T-cell (primary cell): Measurements from ENCODE around the gene SCAP. TPM values are rescaled to one million over a fixed set of nuclear protein-coding genes. Genes with fewer than 3 reads are reported as not detected.
A peak's percentile ranks its signal among the peaks of the same experiment; 100 is the strongest.

Experiments used
- ATAC-seq, 4 experiments: fragments of 200-7000 bp in 3 of 4; fragments of 150-1000 bp in 1 of 4; cut with Tn5 transposase; replicated peaks in 1 of 4; 1 replicate in 3 of 4; 2 replicates in 1 of 4; pipeline ENCODE4 v1.10.0; 2021; ENCODE audit warnings: moderate library complexity in 3 of 4, mild to moderate bottlenecking in 2 of 4, moderate number of reproducible peaks in 1 of 4
- CTCF ChIA-PET, 2 donors: fragments of 300-600 bp; sonication (Branson Sonifier 250); formaldehyde crosslinking; loops; one replicate each; lab custom pipeline; 2022; ENCODE audit warnings: antibody characterized with exemption in 2 of 2; lab: Charles Lee
- POLR2A ChIA-PET, 2 donors: fragments of 300-600 bp; sonication (Branson Sonifier 250); formaldehyde crosslinking; loops; one replicate each; lab custom pipeline; 2022; ENCODE audit warnings: antibody characterized with exemption in 2 of 2; lab: Charles Lee
- DNase-seq, 35 experiments: peaks; one replicate each; pipeline versions ENCODE4 v3.0.0 to v3.0.0-alpha.2; 2013 to 2023
- H3K27ac ChIP-seq: one replicate; pipeline ENCODE4 v1.5.1; 2013; ENCODE audit warnings: low read length
- H3K27me3 ChIP-seq, 2 experiments: replicated peaks in 1 of 2; 1 replicate in 1 of 2; 2 replicates in 1 of 2; pipeline versions ENCODE4 v1.6.1 to v1.7.0; 2013; ENCODE audit warnings: low read length in 1 of 2, mixed read lengths in 1 of 2; ENCODE audit not compliant: control insufficient read depth in 2 of 2, insufficient read depth in 2 of 2; ENCODE audit errors: extremely low read depth in 1 of 2
- H3K36me3 ChIP-seq, 2 donors: 1 replicate in 1 of 2; 2 replicates in 1 of 2; pipeline versions ENCODE4 v1.6.1 to v1.7.0; 2013; ENCODE audit warnings: low read length in 1 of 2; ENCODE audit not compliant: control insufficient read depth in 2 of 2, insufficient read depth in 1 of 2; ENCODE audit errors: extremely low read depth in 1 of 2
- H3K4me1 ChIP-seq, 2 experiments: 1 replicate in 1 of 2; 2 replicates in 1 of 2; pipeline versions ENCODE4 v1.6.1 to v1.7.0; 2013; ENCODE audit warnings: low read length in 2 of 2, mixed read lengths in 1 of 2; ENCODE audit not compliant: insufficient read depth in 2 of 2, control insufficient read depth in 1 of 2; ENCODE audit errors: extremely low read depth in 1 of 2
- H3K4me3 ChIP-seq, 2 donors: 1 replicate in 1 of 2; 2 replicates in 1 of 2; pipeline versions ENCODE4 v1.5.1 to v1.7.0; 2013; ENCODE audit warnings: mild to moderate bottlenecking in 2 of 2, low read length in 1 of 2, moderate library complexity in 1 of 2; ENCODE audit not compliant: control insufficient read depth in 1 of 2; ENCODE audit errors: extremely low read depth in 1 of 2
- H3K9me3 ChIP-seq: 2 replicates; pipeline ENCODE4 v1.7.0; 2013
- H3K27ac Mint-ChIP-seq, 2 donors: one replicate each; pipeline ENCODE4 v1.8.0; 2020 to 2021; ENCODE audit warnings: mild to moderate bottlenecking in 2 of 2, mixed read lengths in 2 of 2
- H3K27me3 Mint-ChIP-seq, 2 donors: one replicate each; pipeline ENCODE4 v1.8.0; 2021 to 2022; ENCODE audit warnings: mixed read lengths in 2 of 2
- H3K36me3 Mint-ChIP-seq: one replicate; pipeline ENCODE4 v1.8.0; 2021; ENCODE audit warnings: mixed read lengths
- H3K4me1 Mint-ChIP-seq, 3 donors: one replicate each; pipeline ENCODE4 v1.8.0; 2020 to 2022; ENCODE audit warnings: mixed read lengths in 3 of 3, mild to moderate bottlenecking in 1 of 3
- H3K4me3 Mint-ChIP-seq, 3 donors: one replicate each; pipeline ENCODE4 v1.8.0; 2020 to 2022; ENCODE audit warnings: mild to moderate bottlenecking in 3 of 3, mixed read lengths in 3 of 3, moderate library complexity in 3 of 3
- H3K9me3 Mint-ChIP-seq, 3 donors: one replicate each; pipeline ENCODE4 v1.8.0; 2020 to 2022; ENCODE audit warnings: mixed read lengths in 3 of 3
- WGBS: methylation state at CpG from one replicate; pipeline ENCODE4 v1.1.5; 2013; ENCODE audit warnings: missing lambda C conversion rate; ENCODE audit not compliant: insufficient coverage; 5-methylcytosine and 5-hydroxymethylcytosine counted together
- total RNA-seq, 35 experiments: library from RNA in 6 of 35; stranded (reverse) in 6 of 35; fragments of 120-200 nt in 1 of 35; gene quantifications; one replicate each; pipeline versions ENCODE4 v1.2.1 to v1.2.4 and lab custom pipeline; 2013 to 2026

Gene SCAP
- total RNA-seq, 5 donors from 2014 or later (not counting 1 experiment from before 2014, with no cell fraction given), result 86.6 to 108 (median 95.3) TPM

DNA sequence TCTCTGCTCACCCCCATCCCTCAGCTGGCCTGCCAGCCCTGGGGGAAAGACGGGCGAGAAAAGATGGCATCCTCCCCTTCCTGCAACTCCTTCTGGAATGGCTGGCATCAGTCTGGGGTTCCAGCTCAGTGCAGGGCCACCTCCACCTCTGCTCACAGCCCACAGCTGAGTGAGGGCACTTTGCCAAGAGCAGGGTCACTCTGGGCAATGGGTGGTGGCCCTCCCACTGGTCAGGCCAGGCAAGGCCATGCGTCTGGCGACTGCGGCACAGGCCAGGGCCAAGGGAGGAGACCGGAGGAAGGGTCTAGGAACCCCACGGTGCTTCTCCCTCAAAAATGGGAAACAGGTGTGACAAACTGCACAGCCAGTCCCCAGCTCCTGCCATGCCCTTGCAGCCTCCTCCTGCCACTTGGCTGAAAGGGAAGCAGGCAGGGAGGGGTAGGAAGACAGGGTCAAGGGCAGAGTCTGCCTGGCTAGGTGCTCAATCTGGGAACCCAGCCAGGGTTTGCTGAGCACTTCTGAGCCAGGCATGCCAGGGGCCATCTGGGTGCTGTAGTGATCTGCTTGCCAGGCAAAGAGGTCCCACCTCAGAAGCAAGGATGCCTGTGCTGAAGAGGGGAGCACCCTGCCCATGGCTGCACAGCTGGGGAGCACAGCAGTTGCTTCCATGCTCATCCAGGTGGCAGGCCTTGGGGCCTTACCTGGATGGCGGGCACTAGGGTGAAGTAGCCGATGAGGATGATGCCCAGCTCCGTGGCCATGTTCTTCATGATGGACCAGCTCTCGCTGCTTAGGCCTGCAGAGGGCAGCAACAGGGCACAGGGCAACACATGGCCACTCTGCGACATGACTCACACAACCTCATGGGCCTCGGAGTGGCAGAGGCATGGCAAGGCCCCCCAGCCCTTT lies 53.7 kb downstream of the SCAP start:
- peak in 1 of 35 experiments; percentile 6 for DNase-seq
- CTCF ChIA-PET, result interaction anchor here (0.6 to 2.2 kb wide), 8 partner anchors 20 to 54 kb away, joined by 3 to 17 read pairs (median 4); partner anchors contain the start of genes SCAP (in 2 of the 2) and PTPN23 (in 1 of the 2)
- H3K4me1 Mint-ChIP-seq, result peaks cover 14 to 23% (median 19%) of the 10 kb centered on the region in 3 donors
- Histone ChIP-seq H3K27me3 (no peaks in the 10 kb centered on the region), H3K27ac (peak overlapping the region; percentile 77), H3K9me3 (no peaks in the 10 kb centered on the region), H3K36me3 (peaks cover 26 to 57% of the 10 kb centered on the region in 2 donors), H3K4me1 (peaks cover 3 to 19% of the 10 kb centered on the region in 2 experiments), H3K4me3 (no peak overlapping the region)
- H3K27ac Mint-ChIP-seq, result peak overlapping the region; percentile 99
- WGBS, result 86% methylated on average over 9 of the region's 13 CpGs
- H3K27me3 Mint-ChIP-seq, result no peaks in the 10 kb centered on the region
- H3K4me3 Mint-ChIP-seq, result no peak overlapping the region
- H3K36me3 Mint-ChIP-seq, result peaks cover 14% of the 10 kb centered on the region
- peak in 2 of 4 experiments; percentile 3 to 5 for ATAC-seq
- H3K9me3 Mint-ChIP-seq, result no peaks in the 10 kb centered on the region
- POLR2A ChIA-PET, result interaction anchor here in 1 of 2 donors (0.6 kb wide), 2 partner anchors 41 to 1433 kb away, joined by 3 read pairs; partner anchors contain the start of gene PTPN23

DNA sequence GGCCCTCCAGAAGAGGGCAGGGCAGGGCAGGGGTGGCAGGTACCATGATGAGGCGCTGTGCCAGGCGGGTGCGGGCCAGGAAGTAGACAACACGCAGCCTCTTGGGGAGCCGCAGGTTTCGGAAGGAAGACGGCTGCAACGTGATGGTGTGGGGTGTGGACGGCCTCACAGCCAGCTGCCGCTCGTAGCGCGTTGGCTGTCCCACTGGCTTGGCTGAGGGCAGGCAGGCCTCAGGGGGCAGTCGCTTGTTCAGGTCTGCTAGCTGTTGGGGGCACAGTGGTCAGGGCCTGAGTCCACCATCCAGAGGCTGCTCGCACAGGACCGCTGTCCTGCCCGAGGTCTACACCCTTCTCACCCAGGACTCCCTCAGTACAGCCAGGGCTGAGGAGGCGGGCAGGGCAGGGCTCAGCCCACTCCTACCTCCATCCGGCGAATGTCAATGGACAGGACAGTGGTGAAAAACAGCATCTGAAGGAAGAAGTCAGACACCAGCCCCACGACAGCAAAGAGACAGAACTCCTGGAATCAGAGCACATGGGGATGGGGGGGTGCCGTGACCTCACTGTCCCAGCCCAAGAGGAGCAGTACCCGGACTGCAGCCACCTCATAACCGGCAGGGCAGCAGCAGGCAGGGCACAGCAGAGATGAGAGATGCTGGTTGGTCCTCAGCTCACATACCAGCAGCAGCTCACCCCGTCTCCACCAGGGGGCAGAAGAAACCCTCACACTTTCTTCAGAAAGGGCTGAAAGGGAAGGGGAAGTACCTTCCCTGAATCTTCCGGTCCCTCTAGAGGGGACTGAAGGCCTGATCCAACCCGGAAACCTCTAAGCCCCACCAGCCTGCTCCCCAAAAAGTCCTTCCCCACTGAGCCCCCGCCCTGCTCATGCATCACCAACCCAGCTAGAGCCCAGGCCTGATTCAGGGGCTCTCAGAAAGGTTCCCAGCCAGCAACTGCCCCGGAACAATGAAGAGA lies 54.9 kb downstream of the SCAP start:
- Mint-ChIP-seq H3K4me3 (peak overlapping the region; percentile 62 to 63 (median 63)), H3K27me3 (no peaks in the 10 kb centered on the region), H3K4me1 (peaks cover 14 to 23% (median 19%) of the 10 kb centered on the region in 3 donors), H3K36me3 (peaks cover 20% of the 10 kb centered on the region), H3K9me3 (no peaks in the 10 kb centered on the region), H3K27ac (peak overlapping the region; percentile 99)
- Histone ChIP-seq H3K27ac (peak overlapping the region; percentile 77), H3K36me3 (peaks cover 25 to 54% of the 10 kb centered on the region in 2 donors), H3K4me1 (peaks cover 3 to 19% of the 10 kb centered on the region in 2 experiments), H3K9me3 (no peaks in the 10 kb centered on the region), H3K4me3 (peak overlapping the region in 1 of 2 donors; percentile 1), H3K27me3 (no peaks in the 10 kb centered on the region)
- ChIA-PET POLR2A (interaction anchor here in 1 of 2 donors (0.5 kb wide), 1 partner anchor 142 kb away, joined by 5 read pairs; no protein-coding TSS in a partner anchor), CTCF (interaction anchor here (0.6 to 2.2 kb wide), 15 partner anchors 14 to 570 kb away, joined by 3 to 17 read pairs (median 3); partner anchors contain the start of genes SCAP (in 2 of the 2) and PTPN23 (in 1 of the 2))
- WGBS, result 93% methylated on average over 16 of the region's 29 CpGs
- DNase-seq (peak; percentile 75 to 94 (median 86)), ATAC-seq (peak; percentile 90 to 92 (median 92))

DNA sequence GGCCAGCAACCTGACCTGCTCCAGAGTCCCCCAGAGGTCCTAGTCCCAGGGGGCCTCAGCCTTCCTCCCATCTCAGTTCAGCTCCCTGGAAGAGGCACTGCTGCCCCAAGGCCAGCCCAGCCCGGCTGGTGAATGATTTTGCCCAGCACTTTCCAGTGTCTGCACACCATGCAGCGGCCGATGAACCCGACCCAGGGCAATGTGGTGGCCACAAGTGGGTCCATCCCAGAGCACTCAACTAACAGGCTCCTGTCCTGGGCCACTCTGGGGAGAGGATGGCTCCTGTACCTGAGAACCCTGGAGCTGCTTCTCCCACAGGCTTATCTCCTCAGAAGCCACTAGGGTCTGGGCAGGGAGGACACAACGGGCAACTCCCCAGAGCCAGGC lies 55.7 kb downstream of the SCAP start:
- H3K27ac Mint-ChIP-seq, result no peak overlapping the region
- peaks cover 24% of the 10 kb centered on the region for H3K36me3 Mint-ChIP-seq

DNA sequence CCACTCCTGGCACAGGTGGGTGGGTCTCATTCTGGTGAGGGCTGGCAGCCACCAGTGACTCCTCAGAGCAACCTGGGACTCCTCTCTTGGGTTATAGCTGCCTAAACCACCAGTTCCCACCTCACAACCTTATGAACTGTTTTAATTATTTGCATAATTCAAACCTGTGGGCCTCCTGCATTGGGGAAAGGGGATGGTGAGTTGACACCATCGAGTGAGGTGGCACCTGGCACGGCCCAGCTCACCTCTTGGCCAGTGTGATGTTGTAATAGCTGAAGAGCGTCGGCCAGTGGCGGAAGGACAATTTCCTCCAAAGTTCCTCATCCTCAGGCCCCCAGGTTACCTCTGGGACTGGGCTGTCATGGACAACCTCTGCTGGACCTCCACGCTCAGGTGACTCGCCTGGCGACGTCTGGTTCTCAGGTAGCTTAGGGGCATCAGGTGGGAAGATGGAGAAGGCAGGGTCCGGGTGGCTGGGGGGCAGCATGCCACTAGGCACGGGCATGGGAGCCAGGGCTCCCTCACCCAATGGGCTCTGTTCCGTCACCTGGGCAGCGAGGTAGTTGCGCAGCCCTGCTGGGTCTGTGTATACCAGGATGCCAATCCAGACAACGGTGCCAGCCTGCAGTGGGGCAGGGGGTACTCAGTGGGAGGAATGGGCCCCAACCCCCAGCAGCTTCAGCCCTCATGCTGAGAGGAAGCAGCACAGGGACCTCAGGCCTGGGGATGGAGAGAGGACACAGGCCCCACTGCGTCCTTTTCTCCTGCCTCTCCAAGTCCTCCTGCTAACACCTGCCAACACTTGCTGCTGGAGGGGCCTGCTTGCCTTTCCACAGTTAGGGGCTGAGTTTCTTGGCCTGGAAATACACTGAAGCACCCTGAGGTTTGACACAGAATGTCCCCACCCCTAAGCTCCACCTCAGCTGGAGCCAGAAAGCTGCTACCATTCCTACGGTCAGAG lies 56.4 kb downstream of the SCAP start:
- H3K4me1 ChIP-seq, result peaks cover 3 to 19% of the 10 kb centered on the region in 2 experiments
- H3K36me3 Mint-ChIP-seq, result peaks cover 19% of the 10 kb centered on the region
- H3K9me3 ChIP-seq, result no peaks in the 10 kb centered on the region
- no peak overlapping the region for H3K4me3 Mint-ChIP-seq
- no peak overlapping the region for H3K27ac ChIP-seq
- ChIA-PET POLR2A (no interaction called here), CTCF (interaction anchor here (0.5 to 2.2 kb wide), 3 partner anchors 57 to 529 kb away, joined by 3 to 17 read pairs (median 3); partner anchors contain the start of gene SCAP (in 1 of the 2))
- no peaks in the 10 kb centered on the region for H3K27me3 Mint-ChIP-seq
- peaks cover 23 to 55% of the 10 kb centered on the region in 2 donors for H3K36me3 ChIP-seq
- no peaks in the 10 kb centered on the region for H3K27me3 ChIP-seq
- no peak overlapping the region for H3K4me3 ChIP-seq
- no peak for ATAC-seq
- no peak for DNase-seq
- H3K4me1 Mint-ChIP-seq, result peaks cover 14 to 23% (median 19%) of the 10 kb centered on the region in 3 donors
- no peaks in the 10 kb centered on the region for H3K9me3 Mint-ChIP-seq
- H3K27ac Mint-ChIP-seq, result peak overlapping the region in 1 of 2 donors; percentile 64
- 94% methylated on average over 10 of the region's 17 CpGs for WGBS

More for the DNA sequence above, 55.7 kb downstream of the SCAP start:
- ChIA-PET CTCF (interaction anchor here (0.6 to 2.2 kb wide), 2 partner anchors 56 to 530 kb away, joined by 3 to 17 read pairs; partner anchors contain the start of gene SCAP (in 1 of the 2)), POLR2A (no interaction called here)
- peaks cover 19 to 55% of the 10 kb centered on the region in 2 donors for H3K36me3 ChIP-seq
- H3K27me3 Mint-ChIP-seq, result no peaks in the 10 kb centered on the region
- H3K4me3 Mint-ChIP-seq, result no peak overlapping the region
- 89% methylated on average over 3 of the region's 5 CpGs for WGBS
- peaks cover 3 to 19% of the 10 kb centered on the region in 2 experiments for H3K4me1 ChIP-seq
- no peaks in the 10 kb centered on the region for H3K9me3 ChIP-seq
- H3K4me3 ChIP-seq, result no peak overlapping the region
- no peak overlapping the region for H3K27ac ChIP-seq
- DNase-seq, result no peak
- H3K9me3 Mint-ChIP-seq, result no peaks in the 10 kb centered on the region
- ATAC-seq, result no peak
- H3K27me3 ChIP-seq, result no peaks in the 10 kb centered on the region
- peaks cover 14 to 23% (median 19%) of the 10 kb centered on the region in 3 donors for H3K4me1 Mint-ChIP-seq
